ENCODE measurements around the gene LPP. TPM values are rescaled to one million over a fixed set of nuclear protein-coding genes. Genes with fewer than 3 reads are reported as not detected.

The LPP gene
- total RNA-seq, 1 donor from 2014 or later: 1,791 TPM

GRCh38 chr3:188259191-188259590 lies 105.2 kb downstream of the LPP start:
- no peaks in the 10 kb centered on the region for H3K9me3 ChIP-seq
- peaks cover 19 to 69% of the 10 kb centered on the region in 2 donors for H3K4me1 ChIP-seq
- H3K27ac ChIP-seq: peak overlapping the region; percentile 34 to 94
- peaks cover 4 to 12% of the 10 kb centered on the region in 2 donors for H3K36me3 ChIP-seq
- no peak for TF ChIP-seq CTCF (IDR thresholded peaks at IDR 0.05)
- no peak for DNase-seq (ENCODE audit: low spot score in 2 of 2)
- H3K4me3 ChIP-seq: no peak overlapping the region
- H3K27me3 ChIP-seq: no peaks in the 10 kb centered on the region
- intact Hi-C loops (cut with DNase I): no loop called here

- no peaks in the 10 kb centered on the region for H3K9me3 ChIP-seq
- TF ChIP-seq CTCF (IDR thresholded peaks at IDR 0.05): no peak
- intact Hi-C loops (cut with DNase I): no loop called here
- H3K27ac ChIP-seq: peak overlapping the region; percentile 34 to 94
- peaks cover 19 to 68% of the 10 kb centered on the region in 2 donors for H3K4me1 ChIP-seq
- no peaks in the 10 kb centered on the region for H3K27me3 ChIP-seq
- no peak overlapping the region for H3K4me3 ChIP-seq
- DNase-seq (ENCODE audit: low spot score in 2 of 2): no peak
- peaks cover 4 to 11% of the 10 kb centered on the region in 2 donors for H3K36me3 ChIP-seq
Measured at GRCh38 chr3:188259596-188259995, 105.6 kb downstream of the LPP start.

- no peak for DNase-seq (ENCODE audit: low spot score in 2 of 2)
- intact Hi-C loops (cut with DNase I): no loop called here
- H3K27ac ChIP-seq: peak overlapping the region; percentile 94 to 99
Measured at GRCh38 chr3:188261011-188261410, 107.1 kb downstream of the LPP start.

GRCh38 chr3:188262488-188262887 lies 108.5 kb downstream of the LPP start:
- DNase-seq (ENCODE audit: low spot score in 2 of 2): no peak
- H3K4me1 ChIP-seq: peaks cover 24 to 66% of the 10 kb centered on the region in 2 donors
- H3K36me3 ChIP-seq: no peaks in the 10 kb centered on the region
- intact Hi-C loops (cut with DNase I): loop anchor here (2.0 kb wide), 2 partner anchors 32 to 108 kb away; partner anchors contain the start of gene LPP
- H3K4me3 ChIP-seq: no peak overlapping the region
- H3K27ac ChIP-seq: peak overlapping the region; percentile 94 to 99
- H3K27me3 ChIP-seq: no peaks in the 10 kb centered on the region
- no peak for TF ChIP-seq CTCF (IDR thresholded peaks at IDR 0.05)
- no peaks in the 10 kb centered on the region for H3K9me3 ChIP-seq

More at GRCh38 chr3:188261011-188261410, 107.1 kb downstream of the LPP start:
- Histone ChIP-seq H3K36me3 (no peaks in the 10 kb centered on the region), H3K4me1 (peaks cover 28 to 71% of the 10 kb centered on the region in 2 donors), H3K9me3 (no peaks in the 10 kb centered on the region), H3K4me3 (peak overlapping the region in 1 of 2 donors; percentile 12), H3K27me3 (no peaks in the 10 kb centered on the region)
- TF ChIP-seq CTCF (IDR thresholded peaks at IDR 0.05): no peak

GRCh38 chr3:188262913-188263683 lies 109.1 kb downstream of the LPP start:
- Histone ChIP-seq H3K36me3 (no peaks in the 10 kb centered on the region), H3K4me1 (peaks cover 24 to 67% of the 10 kb centered on the region in 2 donors), H3K27ac (peak overlapping the region; percentile 94 to 99), H3K4me3 (no peak overlapping the region), H3K9me3 (no peaks in the 10 kb centered on the region), H3K27me3 (no peaks in the 10 kb centered on the region)
- intact Hi-C loops (cut with DNase I): loop anchor here (2.0 kb wide), 2 partner anchors 32 to 108 kb away; partner anchors contain the start of gene LPP
- TF ChIP-seq CTCF (IDR thresholded peaks at IDR 0.05): no peak
- DNase-seq (ENCODE audit: low spot score in 2 of 2): peak in 1 of 2 donors; percentile 91
